K562 (cell line): ENCODE data around the gene TMEM151A. TPM values are rescaled to one million over a fixed set of nuclear protein-coding genes. Genes with fewer than 3 reads are reported as not detected.

Source experiments
- ATAC-seq: fragments of 200-7000 bp; cut with Tn5 transposase; 3 replicates; pipeline ENCODE4 v1.9.1; 2020; ENCODE audit warnings: moderate library complexity
- BruUV-seq: library from RNA; stranded (reverse); fragments of 400-500 nt; replicated peaks from 2 replicates; lab custom pipeline; 2021; lab: Mats Ljungman, UMichigan
- CTCF ChIA-PET: fragments of 300-600 bp; formaldehyde crosslinking; extraction: SDS; loops from one replicate; lab custom pipeline; 2021; ENCODE audit warnings: low intra/inter-chr PET ratio; lab: Yijun Ruan, JAX
- POLR2A ChIA-PET: fragments of 300-600, 350-650 bp; sonication (Branson Sonifier 250); formaldehyde crosslinking; extraction: SDS; loops from one replicate; lab custom pipeline; 2021; ENCODE audit warnings: antibody characterized with exemption, inconsistent platforms; lab: Yijun Ruan, JAX
- DNase-seq, 4 experiments: peaks; one replicate each; pipeline versions ENCODE4 v3.0.0 to v3.0.0-alpha.2; 2011 to 2018; ENCODE audit warnings: low spot score in 3 of 4, mixed read lengths in 3 of 4; ENCODE audit errors: extremely low read depth in 1 of 4
- FAIRE-seq: peaks from 2 replicates; lab custom pipeline; 2011; peaks lifted over from hg19 to GRCh38; lab: Jason Lieb, UNC
- H2AFZ ChIP-seq: 2 replicates; pipeline ENCODE4 v1.6.0; 2011; ENCODE audit warnings: low read depth, low read length, control low read depth, inconsistent platforms
- H3K27ac ChIP-seq: fragments of 200-600 bp; 3 replicates; pipeline ENCODE4 v1.8.0; 2011; ENCODE audit warnings: low read depth, mild to moderate bottlenecking, control low read depth, inconsistent platforms, low read length, moderate library complexity, mixed read lengths; ENCODE audit errors: extremely low read depth
- H3K27me3 ChIP-seq, 2 experiments: fragments of 300-600 bp in 1 of 2; 2 replicates in 1 of 2; 3 replicates in 1 of 2; pipeline versions ENCODE4 v1.6.0 to v1.8.0; 2011; ENCODE audit warnings: inconsistent platforms in 2 of 2, low read length in 2 of 2, mild to moderate bottlenecking in 1 of 2, mixed read lengths in 1 of 2, moderate library complexity in 1 of 2; ENCODE audit not compliant: control insufficient read depth in 2 of 2, insufficient read depth in 2 of 2
- H3K36me3 ChIP-seq: fragments of 300-600 bp; 3 replicates; pipeline ENCODE4 v1.8.0; 2011; ENCODE audit warnings: mild to moderate bottlenecking, low read length, inconsistent platforms; ENCODE audit not compliant: control insufficient read depth, insufficient read depth
- H3K4me1 ChIP-seq, 2 experiments: fragments of 200-600 bp in 1 of 2; replicated peaks in 1 of 2; 2 replicates in 1 of 2; 3 replicates in 1 of 2; pipeline versions ENCODE4 v1.5.1 to v1.8.0; 2011; ENCODE audit warnings: inconsistent platforms in 2 of 2, low read length in 2 of 2, mild to moderate bottlenecking in 1 of 2, mixed read lengths in 1 of 2, moderate library complexity in 1 of 2; ENCODE audit not compliant: control insufficient read depth in 2 of 2, insufficient read depth in 2 of 2
- H3K4me2 ChIP-seq: 2 replicates; pipeline ENCODE4 v1.6.1; 2011; ENCODE audit warnings: low read length, control low read depth, inconsistent platforms, mixed read lengths; ENCODE audit not compliant: insufficient read depth
- H3K4me3 ChIP-seq: fragments of 200-600 bp; sonication (generic), shearing (Covaris generic); 2 replicates; pipeline ENCODE4 v1.5.1; 2016; ENCODE audit warnings: control low read depth, inconsistent platforms
- H3K79me2 ChIP-seq: fragments of 200-600 bp; 3 replicates; pipeline ENCODE4 v1.8.0; 2011; ENCODE audit warnings: low read length, inconsistent platforms; ENCODE audit not compliant: control insufficient read depth, insufficient read depth
- H3K9ac ChIP-seq, 2 experiments: 2 replicates each; pipeline versions ENCODE4 v1.6.0 to v1.6.1; 2011; ENCODE audit warnings: low read depth in 2 of 2, low read length in 2 of 2, control low read depth in 1 of 2, inconsistent platforms in 1 of 2, mild to moderate bottlenecking in 1 of 2, mixed read lengths in 1 of 2; ENCODE audit not compliant: insufficient read depth in 1 of 2
- H3K9me1 ChIP-seq: one replicate; pipeline ENCODE4 v1.6.0; 2011; ENCODE audit warnings: inconsistent platforms, mild to moderate bottlenecking, low read length, moderate library complexity; ENCODE audit not compliant: control insufficient read depth, insufficient read depth
- H3K9me3 ChIP-seq: replicated peaks from 2 replicates; pipeline ENCODE4 v1.5.1; 2011; ENCODE audit warnings: low read depth, low read length, inconsistent platforms; ENCODE audit not compliant: control insufficient read depth, insufficient read depth
- H4K20me1 ChIP-seq: replicated peaks from 2 replicates; pipeline ENCODE4 v1.6.1; 2011; ENCODE audit warnings: low read length, inconsistent platforms, mixed read lengths; ENCODE audit not compliant: control insufficient read depth, insufficient read depth
- CHD7 ChIP-seq: fragments of 200-600 bp; sonication (generic); IDR thresholded peaks from one replicate; pipeline ENCODE4 v1.6.1; 2012; ENCODE audit warnings: mild to moderate bottlenecking, low read depth, low read length, inconsistent platforms
- ETV1 ChIP-seq: fragments of 450-650 bp; conservative IDR thresholded peaks from 2 replicates; pipeline ENCODE4 v1.6.1; 2016; ENCODE audit warnings: missing genetic modification characterization, control low read depth, low read depth, missing compliant biosample characterization
- GATAD2B ChIP-seq: fragments of 450-650 bp; IDR thresholded peaks from 2 replicates; pipeline ENCODE4 v1.6.1; 2017; ENCODE audit warnings: mild to moderate bottlenecking, borderline replicate concordance
- SNAPC5 ChIP-seq: fragments of 250-450 bp; sonication (Bioruptor Pico); IDR thresholded peaks from 2 replicates; pipeline ENCODE4 v1.8.0; 2021; ENCODE audit warnings: moderate library complexity, mild to moderate bottlenecking, inconsistent platforms
- WGBS: fragments of 100-300 bp; shearing (Covaris generic); methylation state at CpG from one replicate; pipeline ENCODE4 v1.1.6; 2016; ENCODE audit warnings: low coverage, mixed read lengths; ENCODE audit not compliant: insufficient coverage; ENCODE audit errors: missing lambda C conversion rate; 5-methylcytosine and 5-hydroxymethylcytosine counted together
- in situ Hi-C: fragments of 300-500 bp; cut with MboI; formaldehyde crosslinking; loops from 4 replicates; pipeline ENCODE4 v1.15.0; 2018; ENCODE audit warnings: inconsistent platforms, mixed read lengths
- intact Hi-C: fragments of 100-400 bp; cut with micrococcal nuclease; formaldehyde crosslinking; loops from 2 replicates; pipeline ENCODE4 v1.14.2; 2022
- polyA plus RNA-seq, 8 experiments: library from polyadenylated mRNA; depleted of rRNA in 4 of 8; stranded (reverse) in 5 of 8; unstranded in 3 of 8; fragments of >200 nt; fragmentation: Nextera tagmentation in 2 of 8; fragmentation: Illumina TruSeq in 1 of 8; extraction: Ambion mirVana in 2 of 8; extraction: Trizol in 1 of 8; gene quantifications; 2 replicates each; pipeline versions ENCODE4 v1.2.1 to v1.2.3, GENCODE V29; 2011 to 2014; ENCODE audit warnings: inconsistent platforms in 1 of 8, missing spikeins in 1 of 8
- total RNA-seq, 7 experiments: library from RNA; depleted of rRNA in 6 of 7; stranded (reverse); fragments of >200 nt in 6 of 7; fragmentation: Illumina TruSeq in 2 of 7; extraction: Trizol in 2 of 7; gene quantifications; 2 replicates each; pipeline versions ENCODE4 v1.2.1 to v1.2.3, GENCODE V29; 2011 to 2021; ENCODE audit warnings: low replicate concordance in 1 of 7
- TF ChIP-seq, protein P1 (sequence below), 3 experiments: fragments of 200-800 bp in 1 of 3; sonication (Bioruptor generic) in 1 of 3; sonication (generic) in 1 of 3; formaldehyde crosslinking in 1 of 3; IDR thresholded peaks; 2 replicates each; pipeline versions ENCODE4 v1.6.1 to v1.8.0; 2016 to 2022; ENCODE audit warnings: mild to moderate bottlenecking in 2 of 3, missing compliant biosample characterization in 2 of 3, missing genetic modification characterization in 2 of 3, missing genetic modification reagents in 1 of 3

The TMEM151A gene
- total and polyA plus RNA-seq, 9 of the 15 experiments (the other 6 are each of a cell fraction or from before 2014, with no cell fraction given), result not detected

GRCh38 chr11:66278363-66279091 is 13.2 kb upstream of the TMEM151A start:
- peaks cover 2 to 29% of the 10 kb centered on the region in 2 experiments; a peak in 3 of 5 replicates for H3K4me1 ChIP-seq
- ChIA-PET POLR2A (interaction anchor here (0.6 to 3.0 kb wide), 2 partner anchors 11 to 37 kb away, joined by 6 to 14 read pairs; partner anchors contain the start of gene YIF1A), CTCF (no interaction called here)
- no peak for ATAC-seq
- H4K20me1 ChIP-seq, result peaks cover 19% of the 10 kb centered on the region
- no peak overlapping the region for H3K27ac ChIP-seq
- WGBS, result 10% methylated on average over 3 of the region's 45 CpGs
- DNase-seq, result peak; percentile 60 to 69 (median 64)
- H3K4me3 ChIP-seq, result no peak overlapping the region
- intact Hi-C loops (no loop called here), in situ Hi-C loops (no loop called here)
- peak overlapping the region in 1 of 2 experiments; percentile 75; a peak in 2 of 4 replicates for H3K9ac ChIP-seq
- no peak overlapping the region for H3K4me2 ChIP-seq
- peaks cover 4% of the 10 kb centered on the region for H3K9me1 ChIP-seq
- H3K27me3 ChIP-seq, result no peaks in the 10 kb centered on the region
- no peak overlapping the region for H2AFZ ChIP-seq
- BruUV-seq, result no TSS peak
- peaks cover 29% of the 10 kb centered on the region; the same call in 2 of the 3 replicates for H3K36me3 ChIP-seq
- FAIRE-seq, result no peak
- no peaks in the 10 kb centered on the region for H3K9me3 ChIP-seq
- H3K79me2 ChIP-seq, result no peaks in the 10 kb centered on the region
- TF ChIP-seq CHD7, result no peak
- TF ChIP-seq GATAD2B, result no peak
- TF ChIP-seq, protein P1, sequence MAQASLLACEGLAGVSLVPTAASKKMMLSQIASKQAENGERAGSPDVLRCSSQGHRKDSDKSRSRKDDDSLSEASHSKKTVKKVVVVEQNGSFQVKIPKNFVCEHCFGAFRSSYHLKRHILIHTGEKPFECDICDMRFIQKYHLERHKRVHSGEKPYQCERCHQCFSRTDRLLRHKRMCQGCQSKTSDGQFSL (CRISPR knock-in tag; IDR thresholded peaks at IDR 0.05), result peak; percentile 77; the same call in 1 of the 2 replicates
- TF ChIP-seq, protein P1 (tag; IDR thresholded peaks at IDR 0.05), result peak in 1 of 2 experiments; percentile 55; a peak in 1 of 4 replicates
- TF ChIP-seq SNAPC5 (CRISPR knock-in tag), result no peak
- TF ChIP-seq ETV1 (tag), result no peak
